DMS53 treated with DMSO at 0.1 percent for 48 hours (cell line): ENCODE results near the gene FECH.

Source experiments
- DNase-seq: peaks from one replicate; lab custom pipeline; 2025; ENCODE audit not compliant: unreplicated experiment; lab: John Stamatoyannopoulos, UW

FECH gene

DNA sequence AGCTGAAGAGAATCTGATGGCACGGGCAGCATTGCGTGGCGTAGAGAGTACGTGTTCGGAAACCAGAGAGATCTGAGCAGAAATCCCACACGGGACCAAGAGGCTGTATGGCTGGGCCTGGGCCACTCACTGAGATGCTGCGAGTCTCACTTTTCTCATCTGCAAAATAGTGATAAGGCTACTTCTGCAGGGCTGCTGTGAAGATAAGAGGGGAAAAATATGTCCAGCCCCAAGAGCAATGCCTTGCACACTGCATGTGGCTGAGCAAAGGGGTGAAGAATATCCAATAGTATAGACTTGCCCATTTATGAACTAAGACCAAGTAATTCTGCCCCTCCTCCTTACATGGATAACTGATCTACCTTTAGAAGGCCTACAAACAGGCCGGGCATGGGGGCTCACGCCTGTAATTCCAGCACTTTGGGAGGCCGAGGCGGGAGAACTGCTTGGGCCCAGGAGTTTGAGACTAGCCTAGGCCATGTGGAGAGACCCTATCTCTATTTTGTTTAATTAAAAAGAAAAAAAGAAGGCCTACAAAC is 3.1 kb downstream of the FECH start:
- DNase-seq, result no peak

- no peak for DNase-seq
Measured at GRCh38 chr18:57581301-57581934, 5.1 kb downstream of the FECH start.

DNA sequence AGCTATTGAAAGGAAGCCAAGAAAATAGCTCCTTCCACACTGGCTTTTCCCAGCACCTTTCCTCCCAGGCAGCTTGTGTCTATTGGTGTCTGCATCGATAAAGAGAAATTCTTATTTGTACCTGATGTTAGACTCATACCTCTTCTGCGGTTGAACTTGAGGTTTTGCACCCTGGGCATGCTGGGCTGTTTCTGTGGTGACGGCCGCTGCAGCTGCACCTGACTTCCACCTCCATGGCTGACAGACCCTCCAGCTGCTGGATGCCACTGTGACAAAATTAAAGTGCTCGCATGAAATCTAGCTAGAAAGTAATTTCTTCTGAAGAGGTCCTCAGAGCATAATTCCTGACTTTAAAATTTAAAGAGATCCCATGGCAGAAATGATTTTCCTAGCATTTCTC is 6.6 kb downstream of the FECH start:
- no peak for DNase-seq

DNA sequence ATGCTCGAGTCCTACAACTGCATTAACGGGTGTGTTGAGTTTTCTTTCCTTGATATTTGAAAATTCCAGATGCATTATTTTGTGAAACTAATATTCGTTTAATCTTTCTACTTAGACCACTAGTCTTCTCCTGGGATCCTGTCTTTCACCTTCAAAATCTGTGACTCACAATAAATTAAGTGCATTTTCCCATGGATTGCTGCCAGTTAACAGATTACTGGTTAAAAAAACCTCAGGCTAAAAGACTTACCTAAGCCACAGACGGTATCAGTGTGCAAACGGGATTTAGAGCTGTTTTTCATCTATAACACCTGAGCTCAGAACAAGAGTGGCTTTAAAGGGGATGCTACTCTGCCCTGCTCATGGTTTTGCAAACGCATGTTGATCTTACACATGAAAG is 10.2 kb downstream of the FECH start:
- DNase-seq, result no peak

GRCh38 chr18:57575542-57575941 is 11.0 kb downstream of the FECH start:
- DNase-seq, result no peak

DNA sequence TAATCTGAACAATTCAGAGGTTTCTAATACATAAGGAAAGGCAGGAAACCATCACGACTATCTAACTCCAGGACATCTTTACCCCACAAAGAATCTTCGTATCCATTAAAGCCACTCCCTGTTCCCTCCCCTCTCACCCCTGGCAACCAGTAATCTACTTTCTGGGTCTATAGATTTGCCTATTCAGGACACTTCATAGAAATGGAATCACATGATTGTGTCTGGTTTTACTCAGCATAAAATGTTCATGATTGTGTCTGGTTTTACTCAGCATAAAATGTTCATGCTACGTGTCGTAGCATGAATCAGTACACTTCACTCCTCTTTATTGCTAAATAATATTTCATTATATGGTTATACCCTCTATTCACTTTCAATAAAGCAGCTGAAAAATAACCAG is 11.6 kb downstream of the FECH start:
- no peak for DNase-seq

DNA sequence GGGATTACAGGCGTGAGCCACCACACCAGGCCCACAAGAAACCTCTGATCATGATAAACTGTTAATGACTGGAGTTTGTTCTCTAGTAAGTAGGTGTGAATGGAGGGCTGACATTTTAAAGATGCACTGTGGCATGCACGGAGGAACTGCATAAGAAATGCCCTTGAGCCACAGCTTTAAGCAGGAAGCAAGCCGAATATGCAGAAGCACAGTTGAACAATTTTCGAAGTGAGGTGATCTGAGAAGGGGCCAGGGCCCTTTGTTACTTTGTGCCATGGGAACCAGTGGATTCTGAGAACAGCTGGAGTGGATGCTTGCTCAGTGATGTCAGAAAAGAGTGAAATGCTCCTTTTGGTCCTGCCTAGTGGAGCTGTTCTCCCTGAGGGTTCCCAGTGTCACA is 16.3 kb downstream of the FECH start:
- no peak for DNase-seq

GRCh38 chr18:57569133-57569532 is 17.4 kb downstream of the FECH start:
- DNase-seq, result no peak

GRCh38 chr18:57561728-57562423 is 24.6 kb downstream of the FECH start:
- DNase-seq, result peak; percentile 64

DNA sequence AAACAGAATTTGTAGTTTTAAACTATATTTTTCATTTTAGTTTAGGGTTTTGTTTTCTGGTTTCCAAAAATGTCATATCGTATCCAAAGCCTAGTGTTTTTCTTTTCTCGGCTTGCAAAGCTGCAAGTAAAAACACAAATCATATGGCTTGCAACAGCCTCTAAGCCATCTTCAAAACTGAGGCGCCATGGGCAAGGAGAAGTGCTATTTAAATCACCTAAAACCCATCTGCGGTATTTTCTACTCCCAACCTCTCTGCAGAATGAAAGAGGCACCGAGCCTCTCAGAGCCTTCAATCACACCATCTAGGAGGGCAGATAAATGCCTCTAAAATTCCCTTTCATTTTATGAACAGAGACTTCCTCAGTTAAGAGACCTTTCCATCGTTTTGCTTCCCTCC is 25.2 kb downstream of the FECH start:
- DNase-seq, result no peak

DNA sequence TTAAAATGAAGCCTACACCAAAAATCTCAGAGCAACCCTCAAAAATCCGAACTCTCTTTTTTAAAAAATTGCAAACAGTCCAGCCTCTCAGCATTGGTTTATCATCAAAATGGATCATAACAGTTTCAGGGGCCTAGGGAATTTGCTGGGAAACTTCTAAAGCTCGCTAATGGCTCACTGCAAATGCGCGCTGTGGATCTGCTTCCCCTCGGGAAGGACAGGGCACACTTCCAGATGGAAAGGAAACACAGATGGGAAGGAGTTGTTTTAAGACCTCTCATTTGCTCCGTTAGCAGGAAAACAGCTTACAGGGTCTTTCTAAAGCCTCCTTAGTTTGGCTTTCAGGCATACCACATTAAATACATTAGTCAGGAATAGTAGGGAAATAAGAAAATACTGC is 27.2 kb downstream of the FECH start:
- no peak for DNase-seq

DNA sequence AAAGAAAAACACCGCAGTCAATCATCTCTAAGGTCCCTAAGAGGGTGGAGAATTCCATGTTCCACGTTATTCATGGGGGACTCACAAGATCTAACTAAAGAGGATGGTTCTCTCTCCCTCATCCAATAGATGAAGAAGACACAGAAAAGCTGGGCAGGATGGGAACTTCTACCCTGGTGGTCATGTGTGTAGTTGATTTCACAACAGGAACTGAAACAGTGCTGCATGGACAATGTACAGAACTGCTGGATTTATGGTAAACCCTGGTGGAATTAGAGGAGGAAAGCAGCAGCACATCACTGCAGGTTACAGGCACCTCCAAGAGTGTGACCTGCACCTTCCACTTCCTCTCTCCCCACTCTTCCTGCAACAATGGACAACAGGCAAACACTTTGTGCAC is 31.4 kb downstream of the FECH start:
- DNase-seq, result no peak

DNA sequence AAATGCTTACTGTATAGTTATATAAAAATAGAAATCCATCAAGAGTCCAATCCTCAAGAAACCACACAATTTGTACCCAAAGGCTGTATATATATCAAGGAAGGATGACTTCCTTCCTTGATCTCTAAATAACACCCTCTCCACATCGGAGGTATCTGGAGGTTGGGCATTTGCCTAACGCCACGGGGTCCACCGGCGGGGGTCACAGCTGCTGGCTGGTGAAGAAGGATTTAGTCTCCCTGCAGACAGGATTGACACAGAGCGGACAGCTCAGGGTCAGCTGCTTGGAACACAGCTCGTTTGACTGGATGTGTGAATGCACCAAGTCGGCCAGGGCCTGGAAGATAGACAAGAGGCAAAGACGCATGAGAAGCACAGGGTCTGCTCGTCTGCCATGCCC is 36.0 kb downstream of the FECH start:
- no peak for DNase-seq

DNA sequence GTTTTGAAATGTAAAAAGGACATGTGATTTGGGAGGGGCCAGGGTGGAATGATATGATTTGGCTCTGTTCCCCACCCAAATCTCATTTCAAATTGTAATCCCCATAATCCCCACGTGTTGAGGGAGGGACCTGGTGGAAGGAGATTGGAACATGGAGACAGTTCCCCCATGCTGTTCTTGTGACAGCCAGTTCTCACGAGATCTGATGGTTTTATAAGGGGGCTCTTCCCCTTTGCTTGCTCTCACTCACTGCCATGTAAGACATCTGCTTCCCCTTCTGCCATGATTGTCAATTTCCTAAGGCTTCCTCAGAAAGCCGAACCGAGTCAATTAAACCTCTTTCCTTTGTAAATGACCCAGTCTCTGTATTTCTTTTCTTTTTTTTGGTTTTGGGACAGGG is 39.2 kb downstream of the FECH start:
- no peak for DNase-seq

GRCh38 chr18:57544936-57545660 is 41.4 kb downstream of the FECH start:
- DNase-seq, result no peak

GRCh38 chr18:57543560-57543959 is 42.9 kb downstream of the FECH start:
- no peak for DNase-seq

GRCh38 chr18:57542812-57543427 is 43.6 kb downstream of the FECH start:
- DNase-seq, result no peak

- DNase-seq, result no peak
Measured at GRCh38 chr18:57542126-57542525, 44.4 kb downstream of the FECH start.

- DNase-seq, result no peak
Measured at GRCh38 chr18:57539702-57540101, 46.8 kb downstream of the FECH start.

GRCh38 chr18:57538614-57539013 is 47.9 kb downstream of the FECH start:
- no peak for DNase-seq

GRCh38 chr18:57534511-57534909 is 52.0 kb downstream of the FECH start:
- no peak for DNase-seq
